ENCODE data around the gene NDUFAF2.

NDUFAF2 gene

GRCh38 chr5:61137835-61138234, 192.8 kb downstream of the NDUFAF2 start:
- DNase-seq, result no peak

GRCh38 chr5:61139094-61139873, 194.3 kb downstream of the NDUFAF2 start:
- DNase-seq, result peak; percentile 56

- no peak for DNase-seq
These were observed 194.9 kb downstream of the NDUFAF2 start for GRCh38 chr5:61139931-61140330.

- no peak for DNase-seq
These were observed 196.8 kb downstream of the NDUFAF2 start for GRCh38 chr5:61141801-61142200.

- DNase-seq, result no peak
These were observed 197.4 kb downstream of the NDUFAF2 start for GRCh38 chr5:61142391-61142790.

GRCh38 chr5:61142811-61143210, 197.8 kb downstream of the NDUFAF2 start:
- no peak for DNase-seq

GRCh38 chr5:61148515-61148914, 203.5 kb downstream of the NDUFAF2 start:
- DNase-seq, result no peak

- DNase-seq, result no peak
These were observed 206.9 kb downstream of the NDUFAF2 start for GRCh38 chr5:61151893-61152292.

GRCh38 chr5:61159070-61159469, 214.1 kb downstream of the NDUFAF2 start:
- DNase-seq, result peak; percentile 17

- peak; percentile 66 for DNase-seq
These were observed 214.8 kb downstream of the NDUFAF2 start for GRCh38 chr5:61159836-61160235.

GRCh38 chr5:61160497-61160896, 215.5 kb downstream of the NDUFAF2 start:
- no peak for DNase-seq

- peak; percentile 94 for DNase-seq
These were observed 217.2 kb downstream of the NDUFAF2 start, which contains the start of gene SMIM15 for GRCh38 chr5:61162010-61162831. TSS of gene SMIM15 (minus strand) at chr5:61162468. CDS start at chr5:61160171, 2,297 bp downstream.

GRCh38 chr5:61162832-61163567, 218.0 kb downstream of the NDUFAF2 start:
- peak; percentile 35 for DNase-seq

- DNase-seq, result no peak
These were observed 218.9 kb downstream of the NDUFAF2 start for GRCh38 chr5:61163905-61164304.

- peak; percentile 66 for DNase-seq
These were observed 222.4 kb downstream of the NDUFAF2 start for GRCh38 chr5:61167382-61167781.

- no peak for DNase-seq
These were observed 223.9 kb downstream of the NDUFAF2 start for GRCh38 chr5:61168951-61169350.

- DNase-seq, result no peak
These were observed 226.5 kb downstream of the NDUFAF2 start for GRCh38 chr5:61171479-61171878.

- DNase-seq, result no peak
These were observed 231.6 kb downstream of the NDUFAF2 start for GRCh38 chr5:61176631-61177030.

- DNase-seq, result no peak
These were observed 232.1 kb downstream of the NDUFAF2 start for GRCh38 chr5:61177070-61177469.

GRCh38 chr5:61177716-61178115, 232.7 kb downstream of the NDUFAF2 start:
- no peak for DNase-seq

- no peak for DNase-seq
These were observed 233.7 kb downstream of the NDUFAF2 start for GRCh38 chr5:61178702-61179101.

- no peak for DNase-seq
These were observed 235.9 kb downstream of the NDUFAF2 start for GRCh38 chr5:61180886-61181285.

GRCh38 chr5:61182449-61182848, 237.4 kb downstream of the NDUFAF2 start:
- DNase-seq, result peak; percentile 30

Data from hematopoietic multipotent progenitor cell treated with erythropoietin and hydrocortisone succinate and interleukin-3 and kit ligand, for 6 days (in vitro differentiated cells).